ENCODE measurements around the gene CCDC146.
"Not testable (repeated sequence)": the region's sequence is repeated elsewhere in the genome, so short reads cannot be mapped to it uniquely, and the experiment has no call there.

Gene CCDC146

DNA sequence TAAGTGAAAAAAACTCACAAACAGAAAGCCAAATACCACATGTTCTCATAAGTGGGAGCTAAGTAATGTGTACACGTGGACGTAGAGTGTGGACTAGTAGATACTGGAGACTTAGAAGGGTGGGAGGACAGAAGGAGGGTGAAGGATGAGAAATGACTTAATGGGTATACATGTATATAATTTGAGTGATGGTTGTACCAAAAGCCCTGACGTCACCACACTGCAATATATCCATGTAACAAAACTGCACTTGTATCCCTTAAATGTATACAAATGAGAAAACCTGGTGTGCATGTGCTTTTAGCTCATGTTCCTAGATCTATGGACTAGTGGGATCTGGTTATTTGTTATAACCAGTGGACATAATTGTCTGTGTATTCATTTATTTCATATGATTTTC is 125.7 kb downstream of the CCDC146 start:
- no peak for DNase-seq

DNA sequence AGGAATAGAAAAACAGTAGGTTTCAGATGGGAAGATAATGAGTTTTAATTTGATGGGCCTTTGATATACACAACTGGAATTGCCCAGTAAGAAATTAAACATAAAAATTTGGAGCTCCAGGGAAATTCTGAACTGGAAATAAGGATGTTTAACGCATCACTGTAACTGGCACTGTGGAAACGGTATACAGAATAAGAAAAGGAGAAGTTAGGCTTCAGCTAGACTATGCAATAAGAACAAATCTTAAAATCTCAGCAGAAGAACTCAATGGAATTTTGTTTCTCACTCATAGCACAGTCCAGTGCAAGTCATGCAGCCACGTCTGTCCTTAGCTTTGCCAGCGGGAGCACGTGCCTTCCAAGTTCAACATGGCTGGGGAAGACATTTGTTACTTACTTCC is 130.1 kb downstream of the CCDC146 start:
- no peak for DNase-seq

DNA sequence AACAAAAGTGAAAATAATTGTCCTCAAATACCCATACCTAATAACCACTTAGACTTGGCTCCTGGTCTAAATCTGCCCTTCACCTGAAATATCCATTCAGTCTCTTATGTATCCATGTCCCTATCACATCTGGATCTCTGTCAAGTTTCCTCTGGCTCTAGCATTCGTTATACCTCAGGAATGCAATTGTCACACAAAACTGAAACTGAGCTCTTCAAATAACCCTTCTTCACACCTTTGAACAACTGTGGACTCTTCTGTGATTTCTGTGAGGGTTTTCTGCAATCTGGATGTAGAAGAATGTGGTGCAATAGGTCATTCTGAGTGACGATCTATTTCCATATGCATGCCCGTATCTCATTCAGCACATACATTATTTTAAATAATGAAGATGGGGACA is 130.7 kb downstream of the CCDC146 start:
- no peak for DNase-seq

DNA sequence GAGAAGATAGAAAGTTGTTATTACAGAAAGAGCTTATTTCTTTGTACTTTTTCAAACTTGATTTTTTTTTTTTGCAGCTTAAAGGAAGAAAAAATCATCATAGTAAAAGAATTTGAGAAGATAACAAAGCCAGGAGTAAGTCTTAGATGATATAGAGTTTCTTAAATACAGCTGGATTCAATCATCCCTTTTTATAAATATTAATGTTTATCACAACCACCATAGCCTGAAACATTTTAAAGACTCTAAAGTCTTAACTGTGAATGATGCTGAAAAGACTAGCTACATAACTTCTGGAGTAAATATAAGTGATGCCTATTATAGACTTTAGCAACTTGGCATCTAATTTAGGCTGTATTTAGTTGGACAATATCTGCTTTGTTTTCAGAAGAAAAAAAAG is 132.0 kb downstream of the CCDC146 start:
- DNase-seq: no peak

DNA sequence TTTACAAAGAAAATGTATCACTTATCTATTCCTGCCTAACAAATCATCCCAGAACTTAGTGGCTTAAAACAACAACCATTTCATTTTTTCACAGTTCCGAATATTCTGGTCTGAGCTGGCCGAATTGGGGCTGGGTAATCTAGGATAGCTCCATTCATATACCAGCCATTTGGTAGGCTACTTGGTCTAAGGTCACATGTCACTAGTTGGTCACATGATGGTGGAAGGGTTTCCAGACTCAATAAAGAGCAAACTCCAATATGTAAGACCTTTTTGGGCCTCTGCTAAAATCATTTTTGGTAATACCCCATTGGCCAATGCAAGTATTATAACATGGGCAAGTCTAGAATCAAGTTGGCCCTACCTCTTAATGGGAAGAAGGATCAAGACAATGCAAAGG is 132.5 kb downstream of the CCDC146 start:
- no peak for DNase-seq

DNA sequence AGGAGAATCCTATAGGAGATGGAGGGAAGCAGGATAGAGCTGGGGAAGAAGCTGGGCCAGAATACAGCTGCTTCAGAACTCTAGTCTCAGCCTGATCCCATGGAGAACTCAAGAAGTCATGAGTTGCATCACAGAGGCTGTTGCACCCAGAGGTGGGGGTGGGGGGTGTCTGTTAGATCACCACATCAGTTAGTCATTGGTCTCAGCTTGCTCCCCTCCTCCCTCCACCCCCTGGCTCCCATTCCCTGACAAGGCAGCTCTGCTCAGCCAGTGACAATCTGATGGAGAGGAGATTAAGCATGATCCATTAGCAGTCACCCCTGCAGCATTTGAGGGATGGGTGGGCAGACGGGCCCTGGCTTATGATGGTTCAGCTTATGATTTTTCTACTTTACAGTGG is 135.6 kb downstream of the CCDC146 start:
- no peak for DNase-seq

DNA sequence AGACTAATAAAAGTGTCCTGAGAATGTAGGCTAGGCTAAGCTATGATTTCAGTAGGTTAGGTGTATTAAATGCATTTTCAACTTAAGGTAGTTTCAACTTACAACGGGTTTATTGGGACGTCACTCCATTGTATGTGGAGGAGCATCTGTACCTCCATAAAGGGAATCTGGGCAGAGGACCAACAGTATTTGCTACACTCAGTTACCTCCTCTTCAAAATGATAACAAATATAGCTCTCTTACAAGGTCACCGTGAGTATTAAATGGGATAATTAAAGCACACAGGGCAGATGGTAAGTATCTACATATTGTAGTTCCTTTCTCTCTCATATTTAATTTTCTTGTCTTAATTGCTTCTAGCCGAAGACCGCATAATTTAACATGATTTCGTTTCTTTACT is 136.2 kb downstream of the CCDC146 start:
- DNase-seq: peak; percentile 78

DNA sequence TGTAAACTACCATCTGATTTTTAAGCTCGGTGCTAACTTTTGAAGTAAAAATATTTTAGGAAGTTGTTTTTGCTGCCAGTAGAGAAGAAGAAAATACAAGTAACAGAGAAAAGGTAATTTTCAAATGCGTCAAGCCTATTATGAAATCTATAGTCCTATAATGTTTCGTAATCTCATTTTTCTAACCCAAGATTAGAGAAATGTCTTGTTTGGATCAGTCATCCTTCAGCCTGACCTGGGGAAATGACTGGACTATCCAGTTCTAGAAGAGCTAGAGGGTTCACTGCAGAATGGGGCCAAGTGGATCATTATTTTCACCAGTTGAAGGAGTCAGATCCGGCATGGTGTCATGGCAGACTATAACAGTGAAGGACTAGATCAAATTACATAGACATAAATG is 139.9 kb downstream of the CCDC146 start:
- no peak for DNase-seq

DNA sequence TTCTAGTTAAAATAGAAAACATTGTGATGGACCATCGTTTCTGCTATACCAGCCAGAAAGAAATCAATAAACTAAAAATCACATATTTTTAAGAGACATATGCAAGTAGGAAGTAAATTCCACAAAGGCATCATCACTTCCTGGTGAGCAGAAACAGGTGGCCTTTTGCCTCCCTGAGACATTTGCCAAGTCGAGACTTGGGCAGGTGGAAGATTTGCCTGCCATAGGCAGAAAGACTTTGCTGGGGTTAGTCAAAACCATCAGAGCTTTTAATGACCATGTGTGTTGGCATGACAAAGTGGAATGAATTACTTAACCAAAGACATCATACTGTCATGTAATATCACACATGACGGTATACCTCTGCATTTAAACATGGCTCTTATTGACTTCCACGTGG is 143.3 kb downstream of the CCDC146 start:
- DNase-seq: no peak

DNA sequence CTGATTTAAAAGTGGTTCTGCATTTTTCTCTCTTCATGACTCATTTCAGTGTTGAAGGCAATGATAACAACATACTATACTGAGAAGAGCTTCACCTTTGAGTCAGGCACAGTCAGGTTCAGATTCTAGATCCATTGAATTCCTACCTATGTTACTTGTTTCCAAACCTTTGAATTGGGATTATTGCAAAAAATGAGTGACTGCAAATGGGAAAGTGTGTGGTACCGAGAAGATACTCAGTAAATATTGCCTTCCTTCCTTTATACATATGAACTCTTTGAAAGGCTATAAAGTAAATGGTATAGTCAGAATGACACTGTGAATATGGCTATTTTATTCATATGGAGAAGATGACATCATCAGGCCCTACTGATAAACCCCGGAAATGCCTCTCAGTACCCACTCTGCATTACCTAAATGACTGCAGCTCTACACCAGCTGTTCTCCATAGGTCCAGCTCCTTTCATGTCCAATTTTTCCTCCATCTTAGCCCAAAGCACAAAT is 143.9 kb downstream of the CCDC146 start:
- no peak for DNase-seq

DNA sequence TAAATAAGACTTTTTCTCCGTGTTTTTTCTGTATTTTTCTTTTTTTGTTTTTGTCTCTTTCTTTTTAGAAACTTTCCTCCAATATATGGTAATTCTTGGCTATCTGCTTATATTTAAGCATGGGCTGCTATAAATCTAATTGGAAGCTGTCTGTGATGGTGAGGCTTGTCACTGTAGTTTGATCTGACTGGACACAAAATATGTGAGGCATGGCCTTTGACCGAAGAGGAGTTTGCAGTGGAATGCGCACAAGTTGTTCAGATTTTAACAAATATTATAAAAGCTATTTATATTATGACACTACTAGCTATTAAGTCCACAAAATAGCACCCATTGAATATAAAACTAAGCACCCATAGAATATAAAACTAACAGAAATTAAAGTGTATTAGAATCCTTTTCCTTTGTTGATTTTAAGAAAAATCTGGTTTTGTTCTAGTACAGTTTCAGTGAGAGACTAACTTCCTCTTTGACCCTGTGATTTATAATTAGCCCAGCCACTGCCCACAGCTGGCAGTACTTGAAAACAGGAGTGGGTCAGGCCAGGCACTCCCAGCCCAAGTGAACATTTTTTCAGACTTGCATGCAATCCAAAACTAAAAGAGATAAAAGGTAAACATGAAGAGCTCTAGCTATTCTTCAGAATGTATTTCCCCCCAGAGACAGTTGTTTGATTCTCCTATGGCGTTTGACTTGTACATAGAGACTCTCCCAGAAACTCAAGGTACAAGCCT is 147.1 kb downstream of the CCDC146 start:
- no peak for DNase-seq

DNA sequence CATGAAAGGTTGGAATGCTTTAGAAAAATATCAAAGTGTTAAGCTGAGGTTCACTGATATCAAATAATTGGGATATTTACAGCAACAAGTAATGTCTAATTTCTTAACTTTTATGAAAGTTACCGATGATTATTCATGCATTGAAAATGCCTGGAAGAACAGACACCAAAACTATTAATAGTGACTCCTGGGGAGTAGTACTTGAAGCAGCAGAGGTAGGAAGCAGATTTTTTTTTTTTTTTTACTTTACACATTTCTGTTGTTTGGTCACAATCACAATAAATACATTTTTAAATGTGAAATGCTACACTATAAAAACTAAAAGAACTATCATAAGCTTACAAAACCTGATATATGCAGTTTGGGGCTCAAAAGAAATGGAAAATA is 147.7 kb downstream of the CCDC146 start:
- DNase-seq: no peak

DNA sequence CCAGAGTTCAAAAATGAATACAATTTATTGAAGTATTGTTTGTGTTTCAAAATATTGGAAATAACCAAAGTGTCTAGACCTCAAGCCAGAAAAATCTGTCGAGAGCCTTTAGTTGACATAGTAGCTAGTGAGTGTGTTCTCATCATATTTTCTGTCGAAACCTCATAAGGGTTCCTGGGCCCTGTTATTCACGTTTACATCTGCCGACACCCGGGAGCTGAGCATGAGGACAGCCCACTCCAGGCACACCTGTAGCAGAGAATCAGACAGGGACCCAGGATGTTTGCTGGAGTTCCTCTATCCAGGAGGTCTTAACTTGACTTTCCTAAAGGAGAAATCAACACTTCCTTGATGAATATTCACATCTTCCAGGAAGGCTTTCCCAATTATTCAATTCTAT is 149.4 kb downstream of the CCDC146 start:
- DNase-seq: no peak

DNA sequence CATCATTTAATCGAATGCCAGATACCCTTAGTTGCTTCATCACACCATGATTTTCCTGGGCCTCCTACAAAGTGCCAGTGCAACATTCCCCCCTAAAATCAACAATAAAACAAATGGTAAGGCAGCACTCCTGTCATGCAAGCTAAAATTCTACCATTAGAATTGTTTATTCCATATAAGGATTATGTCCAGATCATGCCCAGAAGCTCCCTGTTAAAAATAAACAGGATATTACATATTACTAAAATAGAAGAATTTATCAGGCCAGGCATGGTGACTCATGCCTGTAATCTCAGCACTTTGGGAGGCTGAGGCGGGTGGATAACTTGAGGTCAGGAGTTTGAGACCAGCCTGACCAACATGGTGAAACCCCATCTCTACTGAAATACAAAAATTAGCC is 153.2 kb downstream of the CCDC146 start:
- DNase-seq: not testable (repeated sequence)

DNA sequence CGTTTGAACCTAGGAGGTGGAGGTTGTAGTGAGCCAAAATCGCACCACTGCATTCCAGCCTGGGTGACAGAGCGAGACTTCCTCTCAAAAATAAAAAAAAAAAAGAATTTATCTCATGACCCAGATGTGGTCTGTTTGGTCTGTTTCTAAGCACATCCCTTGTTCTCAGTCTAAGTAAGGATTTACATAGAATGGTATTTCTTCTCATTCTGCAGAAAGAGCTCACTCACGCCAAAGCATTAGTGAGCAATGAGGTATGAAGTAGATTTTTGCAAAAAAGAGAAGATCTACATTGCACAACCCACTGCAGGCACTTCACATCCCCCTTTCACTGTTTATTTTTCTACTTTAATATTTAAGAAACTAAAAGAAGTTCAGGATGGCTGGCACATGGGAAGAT is 153.7 kb downstream of the CCDC146 start:
- DNase-seq: no peak

DNA sequence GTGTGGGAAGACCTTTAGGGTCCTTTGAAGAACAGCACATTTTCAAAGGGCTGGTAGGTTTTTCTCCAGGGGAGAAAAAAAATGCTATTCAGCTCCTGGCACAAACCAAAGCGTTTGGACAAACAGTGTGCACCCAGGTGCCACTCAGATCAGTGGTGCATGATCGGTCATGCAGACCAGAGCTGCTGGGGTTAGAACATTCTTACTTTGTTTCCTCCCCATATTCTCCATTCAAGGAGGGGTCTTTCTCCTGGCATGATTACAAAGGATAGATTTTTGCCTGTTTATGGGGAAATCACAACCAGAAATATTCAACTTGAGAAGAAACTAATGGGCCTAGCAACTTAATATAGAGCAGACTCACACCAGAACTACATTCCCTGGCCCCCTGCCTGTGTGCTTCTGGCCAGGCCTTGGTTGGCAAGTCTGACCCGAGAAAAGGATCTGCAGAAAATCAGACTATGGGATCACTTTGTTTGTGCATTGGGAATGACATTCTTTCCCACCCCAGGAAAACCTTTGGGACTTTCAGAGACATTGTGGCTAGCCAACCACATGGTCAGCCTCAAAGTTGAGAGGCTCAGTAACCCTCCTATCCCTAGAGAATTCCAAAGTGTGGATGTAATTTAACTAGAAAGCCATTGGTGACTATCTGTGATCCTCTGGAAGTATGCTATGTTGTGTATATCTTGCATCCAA is 159.5 kb downstream of the CCDC146 start:
- DNase-seq: no peak

DNA sequence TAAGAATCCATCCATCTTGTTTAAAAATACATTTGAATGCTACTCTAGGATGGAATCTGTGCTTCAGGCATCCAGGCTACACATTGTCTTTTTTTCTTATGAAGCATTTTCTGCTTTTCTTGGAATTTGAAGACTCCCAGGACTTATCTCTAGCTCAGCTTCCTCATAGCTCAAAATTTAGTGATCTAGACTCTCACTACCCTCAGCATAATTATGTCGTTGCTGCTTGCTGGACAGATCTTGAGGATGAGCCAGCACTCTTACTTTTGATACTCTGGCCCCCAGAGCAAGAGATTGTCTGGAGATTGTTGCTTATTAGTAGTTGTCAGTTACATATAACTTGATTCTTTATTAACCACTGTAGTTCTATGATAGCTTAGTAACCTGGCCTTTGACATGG is 160.5 kb downstream of the CCDC146 start:
- no peak for DNase-seq

DNA sequence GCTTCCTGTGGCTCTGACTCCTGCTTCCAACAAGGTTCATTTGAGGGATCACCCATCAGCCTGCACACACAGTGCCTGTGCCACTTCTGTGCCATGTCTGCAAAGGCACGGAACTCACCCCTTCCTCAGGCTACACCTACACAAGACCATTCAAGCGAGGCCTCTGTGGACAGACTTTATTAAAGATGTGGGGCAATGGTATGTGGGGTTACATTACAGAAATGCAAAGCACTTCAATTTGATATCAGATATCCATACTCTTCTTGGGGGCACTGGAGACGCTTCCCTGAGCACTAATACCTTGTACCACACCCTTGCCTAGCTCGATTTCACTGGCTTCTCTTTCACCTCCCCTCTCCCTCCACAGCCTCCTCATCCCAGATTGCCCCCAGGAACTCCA is 161.6 kb downstream of the CCDC146 start:
- no peak for DNase-seq

DNA sequence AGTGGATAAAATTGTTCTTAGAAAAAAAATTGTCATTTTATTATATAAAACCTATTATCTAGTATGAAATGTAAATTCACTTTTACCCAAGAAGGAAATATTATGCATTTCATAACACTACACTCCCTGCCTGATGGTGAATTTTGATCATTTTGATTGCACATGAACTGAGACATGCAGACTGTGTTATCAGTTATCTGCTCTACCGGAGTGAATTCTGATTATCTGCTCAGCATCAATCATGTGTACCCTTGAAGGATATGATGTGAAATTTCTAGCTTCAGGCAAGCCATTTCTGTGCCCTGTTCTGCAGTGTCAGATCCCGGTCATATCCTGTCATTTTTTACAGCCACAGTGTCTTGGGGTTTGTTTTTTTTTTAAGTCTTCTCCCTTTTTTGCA is 162.2 kb downstream of the CCDC146 start:
- DNase-seq: no peak

DNA sequence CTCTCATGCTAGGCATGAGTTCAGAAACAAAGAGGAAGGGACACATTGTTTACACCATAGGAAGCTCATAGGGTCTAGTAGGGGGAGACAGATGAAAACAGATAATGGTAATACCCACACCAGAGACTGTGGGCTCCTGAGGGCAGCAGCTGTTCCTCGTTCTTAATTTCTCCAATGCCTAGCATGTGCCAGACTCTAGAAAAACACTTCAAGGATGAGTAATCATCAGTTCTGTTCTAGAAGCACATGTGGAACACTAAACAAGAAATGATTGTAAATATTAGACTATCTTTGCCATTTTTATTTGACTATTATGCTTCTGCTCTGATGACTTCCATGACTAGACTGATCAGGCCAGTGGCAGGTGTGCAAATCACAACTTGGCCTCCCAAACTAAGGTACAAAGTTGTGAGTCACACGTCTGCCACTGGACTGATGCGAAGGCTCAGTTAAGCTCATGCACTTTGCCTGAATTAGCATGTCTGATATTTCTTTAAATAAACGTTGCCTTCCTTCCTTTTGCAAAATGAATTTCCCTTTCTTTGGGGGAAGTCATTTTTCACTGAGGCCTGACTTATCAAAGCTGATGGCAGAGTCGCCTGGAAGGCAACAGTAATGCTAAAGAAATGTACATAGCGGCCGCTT is 166.4 kb downstream of the CCDC146 start:
- DNase-seq: no peak

DNA sequence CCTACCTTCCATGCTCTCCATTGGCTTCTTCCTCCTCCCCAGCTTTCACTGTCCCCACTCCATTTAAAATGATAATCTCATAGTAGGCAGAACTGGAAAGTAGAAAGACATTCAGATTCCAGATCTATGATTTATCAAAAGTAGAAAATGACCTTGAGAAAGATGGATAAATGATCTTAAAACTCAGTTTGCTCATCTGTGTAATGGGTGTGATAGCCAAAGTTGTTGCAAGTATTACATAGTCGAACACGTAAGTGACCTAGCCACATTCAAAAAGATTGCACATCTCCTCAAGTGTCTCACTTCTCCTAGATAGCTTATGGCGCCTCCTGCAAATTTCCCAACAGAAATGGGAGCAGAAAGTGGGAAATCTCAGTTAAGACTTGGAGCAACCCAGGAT is 167.0 kb downstream of the CCDC146 start:
- no peak for DNase-seq

DNA sequence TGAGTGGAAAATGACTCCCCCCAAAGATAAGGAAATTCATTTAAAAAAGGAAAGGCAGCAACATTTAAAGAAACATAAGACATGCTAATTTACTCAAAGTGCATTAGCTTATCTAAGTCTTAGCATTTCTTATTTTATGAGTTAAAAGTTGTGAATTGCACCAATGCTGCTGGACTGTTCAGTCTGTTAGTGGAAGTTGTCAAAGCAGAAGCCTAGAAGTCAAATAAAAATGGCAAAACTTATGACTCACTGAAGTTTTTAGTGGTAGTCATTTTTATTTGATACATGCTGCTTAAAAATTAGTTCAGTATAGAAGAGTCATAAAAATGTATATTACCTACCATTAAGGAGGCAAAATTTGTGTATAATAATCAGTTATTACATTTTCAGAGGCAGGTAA is 168.0 kb downstream of the CCDC146 start:
- DNase-seq: no peak

DNA sequence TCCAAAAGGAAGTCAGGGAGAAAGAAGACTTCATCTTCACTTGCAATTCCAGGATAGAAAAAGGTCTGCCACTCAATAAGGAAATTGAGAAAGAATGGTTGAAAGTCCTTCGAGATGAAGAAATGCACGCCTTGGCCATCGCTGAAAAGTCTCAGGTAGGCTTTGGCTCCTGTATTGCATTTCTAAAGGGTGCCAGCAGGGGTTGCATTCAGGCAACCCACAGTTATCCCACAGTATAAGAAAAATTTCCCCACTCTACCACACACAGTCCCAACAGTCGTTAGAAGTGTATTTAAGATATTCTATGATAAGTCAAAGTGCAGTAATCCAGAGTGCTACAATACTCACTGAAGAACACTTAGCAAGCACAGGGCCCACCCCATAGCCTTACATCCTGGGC is 170.6 kb downstream of the CCDC146 start:
- no peak for DNase-seq

DNA sequence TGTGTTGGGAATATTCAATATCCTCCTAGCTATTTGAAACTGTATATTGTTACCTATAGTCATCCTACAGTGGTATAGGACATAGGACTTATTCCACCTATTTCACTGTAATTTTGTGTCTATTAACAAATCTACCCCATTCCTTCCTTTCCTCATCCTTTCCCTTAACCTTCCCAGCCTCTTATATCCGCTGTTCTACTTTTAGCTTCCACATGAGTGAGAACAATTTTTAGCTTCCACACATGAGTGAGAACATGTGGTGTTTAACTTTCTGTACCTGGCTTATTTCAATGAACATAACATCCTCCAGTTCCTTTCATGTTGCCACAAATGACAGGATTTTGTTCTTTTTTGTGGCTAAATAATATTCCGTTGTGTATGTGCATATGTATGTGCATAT is 173.1 kb downstream of the CCDC146 start:
- no peak for DNase-seq

All from NCI-H1105 (cell line).